ENCODE data around the gene PLXNA4.

DNA sequence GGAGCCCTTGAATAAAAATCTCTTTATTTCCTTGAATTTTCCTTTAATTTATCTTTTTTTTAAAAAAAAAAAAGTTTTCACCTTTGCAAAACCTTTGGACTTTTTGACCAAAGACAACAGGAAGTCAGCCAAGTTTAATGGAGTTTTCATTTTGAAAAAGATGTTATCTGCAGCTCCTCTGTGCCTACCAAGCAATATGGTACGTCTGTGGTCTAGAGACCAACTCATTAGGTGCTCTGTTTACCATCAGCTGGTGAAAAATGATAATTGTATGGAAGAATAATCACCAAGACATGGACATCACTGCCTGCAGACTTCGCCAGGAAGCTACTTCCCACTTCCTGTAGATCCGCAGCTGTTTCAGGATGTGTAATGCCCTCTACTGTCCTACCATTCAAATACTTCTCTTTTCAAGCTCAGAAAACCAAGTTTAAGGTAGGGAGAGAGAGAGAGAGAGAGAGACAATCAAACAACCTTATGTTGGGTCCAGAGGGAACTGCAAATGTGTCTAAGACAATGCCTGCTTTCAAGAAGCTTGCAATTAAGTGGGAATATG lies 18.7 kb downstream of the PLXNA4 start:
- TF ChIP-seq POLR2AphosphoS5 (IDR thresholded peaks at IDR 0.05) (no peak), POLR2A (IDR thresholded peaks at IDR 0.05) (no peak)
- TF ChIP-seq, protein P1, sequence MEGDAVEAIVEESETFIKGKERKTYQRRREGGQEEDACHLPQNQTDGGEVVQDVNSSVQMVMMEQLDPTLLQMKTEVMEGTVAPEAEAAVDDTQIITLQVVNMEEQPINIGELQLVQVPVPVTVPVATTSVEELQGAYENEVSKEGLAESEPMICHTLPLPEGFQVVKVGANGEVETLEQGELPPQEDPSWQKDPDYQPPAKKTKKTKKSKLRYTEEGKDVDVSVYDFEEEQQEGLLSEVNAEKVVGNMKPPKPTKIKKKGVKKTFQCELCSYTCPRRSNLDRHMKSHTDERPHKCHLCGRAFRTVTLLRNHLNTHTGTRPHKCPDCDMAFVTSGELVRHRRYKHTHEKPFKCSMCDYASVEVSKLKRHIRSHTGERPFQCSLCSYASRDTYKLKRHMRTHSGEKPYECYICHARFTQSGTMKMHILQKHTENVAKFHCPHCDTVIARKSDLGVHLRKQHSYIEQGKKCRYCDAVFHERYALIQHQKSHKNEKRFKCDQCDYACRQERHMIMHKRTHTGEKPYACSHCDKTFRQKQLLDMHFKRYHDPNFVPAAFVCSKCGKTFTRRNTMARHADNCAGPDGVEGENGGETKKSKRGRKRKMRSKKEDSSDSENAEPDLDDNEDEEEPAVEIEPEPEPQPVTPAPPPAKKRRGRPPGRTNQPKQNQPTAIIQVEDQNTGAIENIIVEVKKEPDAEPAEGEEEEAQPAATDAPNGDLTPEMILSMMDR (IDR thresholded peaks at IDR 0.05): no peak
